AG04449 (cell line): ENCODE results near the gene C3.

Source experiments
- CTCF ChIA-PET: fragments of 350-600 bp; formaldehyde crosslinking; extraction: SDS; loops from one replicate; lab custom pipeline; 2021; ENCODE audit warnings: antibody characterized with exemption; lab: Yijun Ruan, JAX
- POLR2A ChIA-PET: fragments of 400-600, 350-600 bp; formaldehyde crosslinking; extraction: SDS; loops from one replicate; lab custom pipeline; 2020; ENCODE audit warnings: antibody characterized with exemption, inconsistent platforms; lab: Yijun Ruan, JAX
- DNase-seq: peaks from one replicate; pipeline ENCODE4 v3.0.0-alpha.2; 2010; ENCODE audit warnings: low read depth, low spot score
- H3K4me3 ChIP-seq: 2 replicates; pipeline ENCODE4 v1.5.1; 2011; ENCODE audit warnings: low read depth, mild to moderate bottlenecking, control low read depth, low read length
- CTCF ChIP-seq: IDR thresholded peaks from one replicate; pipeline ENCODE4 v1.5.1; 2011; ENCODE audit warnings: mild to moderate bottlenecking, moderate library complexity, low read length, control low read depth, inconsistent platforms; ENCODE audit not compliant: insufficient read depth; ENCODE audit errors: missing control alignments

Gene C3

DNA sequence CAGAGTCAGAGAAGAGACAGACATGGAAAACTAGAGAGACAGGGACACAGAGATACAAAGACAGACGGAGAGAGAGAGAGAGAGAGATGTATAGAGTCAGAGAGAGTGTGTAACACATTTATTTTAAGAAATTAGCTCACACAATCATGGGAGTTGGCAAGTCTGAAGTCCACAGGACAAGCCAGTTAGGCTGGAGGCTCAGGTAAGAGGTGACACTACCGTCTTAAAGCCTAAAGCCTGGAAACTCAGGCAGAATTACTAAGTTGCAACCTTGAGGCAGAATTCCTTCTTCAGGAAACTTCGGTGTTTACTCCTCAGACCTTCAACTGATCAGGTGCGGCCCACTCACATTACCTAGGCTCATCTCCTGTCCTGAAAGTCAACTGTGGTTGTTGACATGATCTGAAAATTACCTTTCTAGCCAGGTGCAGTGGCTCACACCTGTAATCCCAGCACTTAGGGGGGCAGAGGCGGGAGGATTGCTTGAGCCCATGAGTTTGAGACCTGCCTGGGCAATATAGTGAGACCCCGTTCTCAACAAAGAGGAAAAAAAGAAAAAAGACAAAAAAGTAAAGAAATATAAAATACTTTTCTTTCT, 47.7 kb downstream of the C3 start:
- POLR2A ChIA-PET, result no interaction called here
- DNase-seq, result no peak
- H3K4me3 ChIP-seq, result no peak overlapping the region
- CTCF ChIA-PET, result no interaction called here
- TF ChIP-seq CTCF, result no peak

GRCh38 chr19:6671960-6672359, 48.5 kb downstream of the C3 start:
- POLR2A ChIA-PET, result no interaction called here
- CTCF ChIA-PET, result no interaction called here
- H3K4me3 ChIP-seq, result no peak overlapping the region
- DNase-seq, result no peak
- no peak for TF ChIP-seq CTCF

GRCh38 chr19:6668691-6669090, 51.8 kb downstream of the C3 start:
- no peak for DNase-seq
- H3K4me3 ChIP-seq, result no peak overlapping the region
- POLR2A ChIA-PET, result no interaction called here
- TF ChIP-seq CTCF, result no peak
- CTCF ChIA-PET, result no interaction called here

- POLR2A ChIA-PET, result no interaction called here
- no peak for DNase-seq
Measured at GRCh38 chr19:6667114-6667627, 53.3 kb downstream of the C3 start.

GRCh38 chr19:6664916-6665315, 55.5 kb downstream of the C3 start:
- H3K4me3 ChIP-seq, result no peak overlapping the region
- no peak for DNase-seq
- CTCF ChIA-PET, result no interaction called here
- TF ChIP-seq CTCF, result no peak
- POLR2A ChIA-PET, result no interaction called here

More at GRCh38 chr19:6667114-6667627, 53.3 kb downstream of the C3 start:
- CTCF ChIA-PET, result no interaction called here
- TF ChIP-seq CTCF, result no peak
- H3K4me3 ChIP-seq, result no peak overlapping the region

GRCh38 chr19:6663236-6664201, 56.9 kb downstream of the C3 start:
- ChIA-PET POLR2A (no interaction called here), CTCF (no interaction called here)
- H3K4me3 ChIP-seq, result no peak overlapping the region
- TF ChIP-seq CTCF, result no peak
- no peak for DNase-seq
